Ishikawa (cell line): ENCODE measurements around the gene IFNL3.

Experiments used
- CEBPB ChIP-seq: IDR thresholded peaks from 2 replicates; pipeline ENCODE4 v1.6.1; 2012
- CREB1 ChIP-seq: IDR thresholded peaks from 2 replicates; pipeline ENCODE4 v1.6.1; 2012; ENCODE audit warnings: low read depth
- EP300 ChIP-seq: IDR thresholded peaks from 2 replicates; pipeline ENCODE4 v1.6.1; 2012; ENCODE audit warnings: borderline replicate concordance
- FOXM1 ChIP-seq: IDR thresholded peaks from 2 replicates; pipeline ENCODE4 v1.6.1; 2012; ENCODE audit warnings: low read depth, borderline replicate concordance
- NFIC ChIP-seq: IDR thresholded peaks from 2 replicates; pipeline ENCODE4 v1.6.1; 2012
- RAD21 ChIP-seq: IDR thresholded peaks from 2 replicates; pipeline ENCODE4 v1.6.1; 2012; ENCODE audit warnings: low read depth
- TAF1 ChIP-seq: IDR thresholded peaks from 2 replicates; pipeline ENCODE4 v1.6.1; 2012; ENCODE audit warnings: low read depth, mild to moderate bottlenecking
- TCF12 ChIP-seq: IDR thresholded peaks from 2 replicates; pipeline ENCODE4 v1.6.1; 2012; ENCODE audit warnings: low read depth
- TEAD4 ChIP-seq: IDR thresholded peaks from 2 replicates; pipeline ENCODE4 v1.6.1; 2012
- YY1 ChIP-seq: IDR thresholded peaks from 2 replicates; pipeline ENCODE4 v1.6.1; 2012; ENCODE audit warnings: low read depth
- ZBTB7A ChIP-seq: IDR thresholded peaks from 2 replicates; pipeline ENCODE4 v1.6.1; 2012; ENCODE audit warnings: low read depth
- TF ChIP-seq, protein P1 (sequence below): IDR thresholded peaks from 2 replicates; pipeline ENCODE4 v1.6.1; 2012
- TF ChIP-seq, protein P2 (sequence below): IDR thresholded peaks from 2 replicates; pipeline ENCODE4 v1.6.1; 2012; ENCODE audit warnings: low read depth, mild to moderate bottlenecking

DNA sequence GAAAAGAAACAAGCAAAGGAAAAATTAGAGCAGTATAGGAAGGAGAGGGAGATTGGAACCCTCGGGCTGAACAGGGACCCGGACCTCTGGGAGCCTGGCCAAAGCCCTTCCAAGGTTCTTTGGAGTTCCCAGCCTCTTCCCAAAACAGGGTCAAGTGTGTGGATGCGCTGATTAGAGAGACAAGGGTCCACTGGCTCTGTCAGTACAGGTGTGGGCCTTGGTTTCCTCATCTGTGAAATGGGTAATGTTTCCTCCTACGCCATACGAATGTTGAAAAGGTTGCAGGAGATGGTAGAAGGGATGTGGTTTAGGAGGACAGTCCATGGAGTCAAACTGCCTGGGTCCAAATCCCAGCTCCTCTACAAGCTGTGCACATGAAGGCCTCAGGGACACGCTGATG, 38.7 kb downstream of the IFNL3 start:
- no peak for TF ChIP-seq TEAD4
- no peak for TF ChIP-seq YY1
- TF ChIP-seq TAF1, result no peak
- no peak for TF ChIP-seq EP300
- TF ChIP-seq, protein P1, sequence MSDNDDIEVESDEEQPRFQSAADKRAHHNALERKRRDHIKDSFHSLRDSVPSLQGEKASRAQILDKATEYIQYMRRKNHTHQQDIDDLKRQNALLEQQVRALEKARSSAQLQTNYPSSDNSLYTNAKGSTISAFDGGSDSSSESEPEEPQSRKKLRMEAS, result no peak
- no peak for TF ChIP-seq FOXM1
- TF ChIP-seq RAD21, result no peak
- no peak for TF ChIP-seq CREB1
- TF ChIP-seq TCF12, result no peak
- no peak for TF ChIP-seq ZBTB7A
- TF ChIP-seq, protein P2, sequence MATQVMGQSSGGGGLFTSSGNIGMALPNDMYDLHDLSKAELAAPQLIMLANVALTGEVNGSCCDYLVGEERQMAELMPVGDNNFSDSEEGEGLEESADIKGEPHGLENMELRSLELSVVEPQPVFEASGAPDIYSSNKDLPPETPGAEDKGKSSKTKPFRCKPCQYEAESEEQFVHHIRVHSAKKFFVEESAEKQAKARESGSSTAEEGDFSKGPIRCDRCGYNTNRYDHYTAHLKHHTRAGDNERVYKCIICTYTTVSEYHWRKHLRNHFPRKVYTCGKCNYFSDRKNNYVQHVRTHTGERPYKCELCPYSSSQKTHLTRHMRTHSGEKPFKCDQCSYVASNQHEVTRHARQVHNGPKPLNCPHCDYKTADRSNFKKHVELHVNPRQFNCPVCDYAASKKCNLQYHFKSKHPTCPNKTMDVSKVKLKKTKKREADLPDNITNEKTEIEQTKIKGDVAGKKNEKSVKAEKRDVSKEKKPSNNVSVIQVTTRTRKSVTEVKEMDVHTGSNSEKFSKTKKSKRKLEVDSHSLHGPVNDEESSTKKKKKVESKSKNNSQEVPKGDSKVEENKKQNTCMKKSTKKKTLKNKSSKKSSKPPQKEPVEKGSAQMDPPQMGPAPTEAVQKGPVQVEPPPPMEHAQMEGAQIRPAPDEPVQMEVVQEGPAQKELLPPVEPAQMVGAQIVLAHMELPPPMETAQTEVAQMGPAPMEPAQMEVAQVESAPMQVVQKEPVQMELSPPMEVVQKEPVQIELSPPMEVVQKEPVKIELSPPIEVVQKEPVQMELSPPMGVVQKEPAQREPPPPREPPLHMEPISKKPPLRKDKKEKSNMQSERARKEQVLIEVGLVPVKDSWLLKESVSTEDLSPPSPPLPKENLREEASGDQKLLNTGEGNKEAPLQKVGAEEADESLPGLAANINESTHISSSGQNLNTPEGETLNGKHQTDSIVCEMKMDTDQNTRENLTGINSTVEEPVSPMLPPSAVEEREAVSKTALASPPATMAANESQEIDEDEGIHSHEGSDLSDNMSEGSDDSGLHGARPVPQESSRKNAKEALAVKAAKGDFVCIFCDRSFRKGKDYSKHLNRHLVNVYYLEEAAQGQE, result no peak
- no peak for TF ChIP-seq NFIC
- no peak for TF ChIP-seq CEBPB
